HG03521 (cell line): ENCODE data around the gene USP14.

Experiments
- ATAC-seq: cut with Tn5 transposase; IDR thresholded peaks from one replicate; pipeline ENCODE4 v1.9.1; 2021; ENCODE audit warnings: mild to moderate bottlenecking, moderate library complexity; ENCODE audit not compliant: unreplicated experiment

USP14 gene

DNA sequence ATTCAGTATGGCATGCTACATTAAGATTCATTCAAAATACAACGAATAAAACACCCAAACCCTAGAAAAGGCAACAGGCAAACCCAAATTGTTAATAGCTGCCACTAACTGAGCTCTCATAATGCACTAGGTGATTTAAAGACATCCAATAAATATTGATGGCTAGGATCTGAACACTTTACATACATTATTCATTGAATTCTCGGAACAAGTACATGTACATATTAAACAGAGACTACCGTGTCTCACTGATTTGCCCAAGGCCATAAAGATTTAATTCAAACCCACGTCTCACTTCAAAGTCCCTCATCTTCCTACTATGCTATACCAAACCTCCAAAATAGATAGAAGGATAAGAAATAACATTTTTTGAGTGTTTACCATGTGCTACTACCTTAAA, 67.4 kb downstream of the USP14 start:
- no peak for ATAC-seq

DNA sequence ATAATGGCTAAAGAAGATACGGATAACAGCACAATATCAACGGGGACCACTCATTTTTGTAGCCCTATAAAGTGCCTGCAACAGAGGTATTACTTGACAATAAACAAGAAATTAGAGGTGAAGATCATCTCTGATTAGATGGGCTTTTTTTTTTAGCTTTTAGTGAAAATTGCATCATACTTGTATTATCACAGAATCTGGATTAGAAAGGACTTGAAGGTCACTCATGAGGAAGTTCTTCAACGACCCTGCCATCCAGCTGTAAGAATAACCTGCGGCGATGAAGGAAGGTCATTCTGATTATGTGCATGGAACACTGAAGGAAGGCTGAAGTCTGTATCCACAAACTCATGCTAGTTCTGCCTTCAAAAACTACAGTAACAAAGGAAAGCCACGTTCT, 69.0 kb downstream of the USP14 start:
- no peak for ATAC-seq

DNA sequence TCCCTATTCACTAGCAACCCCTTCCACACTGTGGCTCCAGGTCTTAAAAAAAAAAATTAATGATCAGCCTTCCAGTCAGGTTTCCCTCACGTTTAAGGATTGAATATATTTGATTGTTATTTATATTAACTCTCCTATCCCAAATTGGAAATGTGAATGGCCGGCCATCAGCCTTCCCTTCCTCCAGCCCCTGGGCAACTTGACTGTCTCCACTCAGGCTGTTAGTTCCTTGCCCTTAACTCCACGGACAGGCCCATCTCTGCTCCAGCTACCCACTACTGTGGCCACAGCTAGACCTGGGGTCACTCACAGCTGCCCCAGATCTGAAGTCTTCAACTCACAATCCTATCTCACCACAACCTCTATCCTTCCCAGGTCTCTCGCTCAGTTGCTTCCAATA, 69.5 kb downstream of the USP14 start:
- ATAC-seq = no peak

DNA sequence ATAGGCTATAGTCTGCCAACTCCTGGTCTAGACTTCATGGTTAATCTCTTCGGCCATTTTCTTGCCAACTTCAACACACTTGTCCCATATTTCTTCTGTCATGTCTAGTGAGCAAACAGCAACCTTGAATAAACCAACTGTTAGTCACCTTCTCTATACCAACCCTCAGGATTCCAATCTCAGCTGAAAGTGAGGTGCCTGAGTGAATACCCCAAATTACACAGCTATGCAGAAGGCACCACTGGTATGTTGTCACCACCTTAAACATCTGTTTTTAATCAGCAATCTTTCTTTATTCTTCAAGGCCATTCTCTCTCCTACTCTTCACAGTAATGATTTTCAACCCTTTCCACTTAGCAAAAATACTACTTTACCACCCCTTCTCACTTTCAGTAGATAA, 70.2 kb downstream of the USP14 start:
- no peak for ATAC-seq

DNA sequence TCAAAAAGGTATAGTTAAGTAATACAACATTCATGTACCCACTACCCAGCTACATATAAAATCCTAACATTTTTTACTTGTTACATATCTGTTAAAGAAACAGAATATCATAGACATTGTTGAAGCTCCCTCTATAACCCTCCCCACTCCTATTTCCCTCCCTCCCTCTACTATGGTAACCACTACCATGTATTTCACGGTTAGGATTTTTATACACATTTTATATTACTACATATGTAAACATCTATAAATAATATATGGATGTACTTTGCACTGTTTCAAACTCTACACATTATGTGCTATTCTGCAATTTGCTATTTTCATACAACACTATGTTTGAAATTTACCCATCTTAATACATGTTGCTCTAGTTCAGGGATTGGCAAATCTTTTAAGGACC, 73.2 kb downstream of the USP14 start:
- ATAC-seq = no peak

DNA sequence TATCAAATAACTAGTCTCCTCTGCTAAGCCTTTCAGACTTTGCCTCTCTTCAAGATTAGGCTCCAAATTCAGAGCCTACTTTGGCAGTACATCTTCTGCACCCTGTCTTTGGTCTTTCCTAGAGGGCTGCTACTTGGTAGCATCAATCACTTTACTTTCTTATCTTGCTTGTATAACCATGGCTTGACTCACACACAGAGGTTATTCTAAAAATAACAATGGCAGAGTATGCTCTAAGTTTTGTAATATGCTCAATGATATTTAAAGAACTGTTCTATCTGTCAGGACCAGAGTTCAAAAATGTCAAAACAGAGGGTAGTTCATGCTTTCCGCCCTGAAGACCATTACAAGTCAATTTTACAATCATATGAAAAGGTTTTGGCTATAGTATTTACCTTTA, 81.8 kb downstream of the USP14 start:
- no peak for ATAC-seq

DNA sequence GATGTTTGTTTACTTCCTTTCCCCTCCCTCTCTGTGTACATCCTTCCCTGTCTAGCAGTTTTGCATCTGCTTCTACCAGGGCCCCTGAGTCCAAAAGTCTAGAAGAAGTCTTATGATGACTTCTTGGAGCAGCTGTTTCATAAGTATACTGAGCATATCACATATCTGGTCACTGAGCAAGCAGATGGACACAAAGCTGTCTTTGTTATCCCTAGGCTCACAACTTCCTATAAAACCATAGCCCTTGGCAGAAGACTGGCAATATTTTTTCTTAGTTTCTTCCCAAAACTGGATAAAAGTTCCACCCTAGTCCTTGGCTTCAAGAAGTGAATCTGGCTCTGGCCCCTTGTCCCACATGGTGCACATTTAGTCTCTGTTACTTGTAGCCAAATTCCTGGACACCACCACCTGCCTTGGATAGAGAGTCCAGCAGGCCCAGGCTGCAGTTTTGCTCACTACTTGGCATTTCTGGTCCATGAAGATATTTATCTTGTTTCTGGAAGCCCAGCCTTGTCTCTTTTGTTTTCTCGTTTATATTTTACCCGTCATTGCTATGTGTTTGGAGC, 87.0 kb downstream of the USP14 start:
- no peak for ATAC-seq

DNA sequence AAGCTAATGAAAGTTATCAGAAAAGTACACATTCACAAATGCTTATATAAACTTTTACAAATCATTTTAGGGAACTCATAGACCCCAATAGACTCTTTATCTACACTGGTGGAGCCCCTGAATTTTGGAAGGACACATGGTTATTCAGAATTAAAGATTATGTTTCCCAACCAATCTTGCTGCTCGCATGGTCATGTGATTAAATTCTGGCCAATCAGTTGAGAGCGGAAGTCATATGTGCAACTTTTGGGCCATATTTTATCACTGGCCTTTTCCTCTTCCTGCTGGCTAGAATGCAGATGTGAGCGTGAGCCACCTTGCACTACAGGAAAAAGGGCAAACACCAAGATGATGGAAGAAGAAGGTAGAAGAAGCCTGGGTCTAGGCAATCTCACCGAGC, 89.7 kb downstream of the USP14 start:
- ATAC-seq = no peak

DNA sequence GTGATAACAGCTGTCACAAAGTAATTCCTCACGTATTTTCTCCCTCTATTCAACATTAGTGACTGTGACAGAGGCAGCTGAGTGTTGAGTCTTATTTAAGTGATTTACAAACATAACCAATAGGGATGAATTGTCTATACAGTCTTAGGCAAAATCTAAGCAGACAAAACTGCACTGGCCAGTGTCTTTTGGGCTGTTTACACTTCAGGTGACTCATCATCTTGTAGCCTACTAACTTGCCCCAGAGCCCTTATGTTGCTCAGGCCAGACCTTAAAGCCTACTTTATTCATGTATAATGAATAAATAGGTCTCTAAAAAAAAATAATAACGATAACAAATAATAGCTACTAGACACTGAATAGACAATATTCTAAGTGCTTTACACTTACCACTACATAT, 92.3 kb downstream of the USP14 start:
- ATAC-seq = no peak

DNA sequence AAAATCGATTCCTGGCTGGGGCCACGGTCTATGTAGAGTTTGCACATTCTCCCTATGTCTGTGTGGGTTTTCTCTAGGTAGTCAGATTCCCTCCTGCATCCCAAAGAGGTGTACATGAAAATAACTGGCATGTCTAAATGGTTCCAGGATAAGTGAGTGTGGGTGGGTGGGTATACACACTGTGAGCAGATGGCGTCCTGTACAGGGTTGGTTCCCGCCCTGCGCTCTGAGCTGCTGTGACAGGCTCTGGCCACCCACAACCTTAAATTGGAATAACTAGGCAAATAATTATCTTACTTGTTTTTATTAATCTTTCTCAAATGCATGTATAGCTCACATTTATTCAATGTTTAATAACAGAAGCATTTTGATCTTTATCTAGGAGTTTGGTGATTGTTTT, 93.2 kb downstream of the USP14 start:
- no peak for ATAC-seq

DNA sequence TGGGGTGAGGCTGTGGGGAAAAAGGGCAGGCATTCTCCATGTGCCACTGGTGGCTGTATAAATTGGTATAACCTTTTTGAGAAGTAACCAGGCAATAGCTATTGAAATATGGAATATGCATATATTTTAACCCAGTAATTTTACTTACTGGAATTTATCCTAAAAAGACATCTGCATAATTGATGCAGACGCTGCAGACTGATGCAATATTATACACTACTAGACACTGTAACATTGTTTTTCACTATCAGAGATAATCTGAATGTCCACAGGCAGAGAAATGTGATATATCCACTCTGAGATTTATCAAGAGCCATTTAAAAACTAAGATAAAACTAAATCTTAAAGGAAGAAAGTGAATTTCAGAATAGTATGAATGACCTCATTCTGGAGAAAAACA, 94.8 kb downstream of the USP14 start:
- ATAC-seq = no peak

DNA sequence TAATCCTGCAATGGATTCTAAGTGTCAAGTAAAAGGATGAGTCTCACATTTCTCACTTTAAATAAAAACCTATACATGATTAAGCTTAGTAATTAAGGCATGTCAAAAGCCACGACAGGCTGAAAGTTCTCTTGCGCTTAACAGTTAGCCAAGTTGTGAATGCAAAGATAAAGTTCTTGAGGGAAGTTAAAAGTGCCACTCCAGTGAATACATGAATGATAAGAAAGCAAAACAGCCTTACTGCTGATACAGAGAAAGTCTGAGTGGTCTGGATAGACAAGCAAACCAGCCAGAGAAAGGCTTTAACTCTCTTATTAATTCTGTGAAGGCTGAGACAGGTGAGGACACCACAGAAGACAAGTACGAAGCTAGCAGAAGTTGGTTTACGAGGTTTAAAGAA, 96.8 kb downstream of the USP14 start:
- ATAC-seq = no peak

DNA sequence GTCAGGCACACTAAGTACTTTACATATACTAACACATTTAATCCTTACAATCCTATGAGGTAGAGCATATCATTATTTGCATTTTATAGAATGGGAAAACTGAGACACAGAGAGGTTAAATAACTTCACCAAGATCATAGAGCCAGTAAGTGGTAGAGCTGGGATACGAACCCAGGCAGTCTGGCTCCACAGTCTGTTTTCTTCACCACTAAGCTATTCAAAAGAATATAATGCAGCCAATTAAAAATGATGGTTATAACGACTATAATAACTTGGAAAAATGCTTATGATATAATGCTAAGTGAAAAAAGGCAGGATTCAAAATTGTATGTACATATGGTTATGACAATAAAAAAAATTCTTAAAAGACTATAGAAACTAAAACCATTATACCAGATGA, 102.2 kb downstream of the USP14 start:
- no peak for ATAC-seq

DNA sequence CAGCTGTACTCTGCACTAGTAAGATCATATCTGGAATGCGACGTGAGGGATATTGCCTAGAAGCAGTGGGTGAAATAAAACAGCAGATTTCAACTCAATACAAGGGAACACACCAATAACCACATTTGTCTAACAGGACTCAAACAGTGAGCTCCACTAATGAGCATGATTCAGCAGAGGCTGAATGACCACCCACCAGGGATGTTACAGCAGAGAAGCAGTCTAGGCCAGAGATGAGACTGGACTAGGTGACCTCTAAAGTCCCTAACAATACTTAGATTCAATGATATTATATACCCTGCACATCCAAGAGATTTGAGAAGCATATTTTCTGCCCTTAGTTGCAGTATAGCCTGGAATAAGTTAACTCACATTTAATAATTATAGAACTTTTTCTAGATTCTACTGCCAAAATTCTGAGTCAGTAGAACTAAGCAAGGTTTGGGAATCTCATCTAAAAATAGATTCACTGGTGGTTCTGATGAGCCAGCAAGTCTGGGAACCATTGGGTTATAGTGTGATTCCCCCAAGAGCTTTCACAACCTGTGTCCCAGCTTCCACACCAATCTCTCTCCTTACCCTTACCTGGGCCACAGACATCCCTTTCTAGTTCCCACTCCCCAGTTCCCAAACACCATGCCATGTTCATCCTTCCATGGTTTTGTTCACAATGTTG, 103.2 kb downstream of the USP14 start:
- ATAC-seq = no peak
